DND-41 (cell line): ENCODE data around the gene FDPS.

Source experiments
- EZH2 ChIP-seq: IDR thresholded peaks from 3 replicates; pipeline ENCODE4 v1.6.1; 2012; ENCODE audit warnings: borderline replicate concordance, low read depth, mild to moderate bottlenecking, moderate library complexity, low read length, inconsistent platforms; ENCODE audit not compliant: severe bottlenecking
- TF ChIP-seq, protein P1 (sequence below): IDR thresholded peaks from 2 replicates; pipeline ENCODE4 v1.5.1; 2012; ENCODE audit warnings: borderline replicate concordance, low read length, moderate library complexity, mild to moderate bottlenecking; ENCODE audit not compliant: poor library complexity, severe bottlenecking; ENCODE audit errors: extremely low read depth

DNA sequence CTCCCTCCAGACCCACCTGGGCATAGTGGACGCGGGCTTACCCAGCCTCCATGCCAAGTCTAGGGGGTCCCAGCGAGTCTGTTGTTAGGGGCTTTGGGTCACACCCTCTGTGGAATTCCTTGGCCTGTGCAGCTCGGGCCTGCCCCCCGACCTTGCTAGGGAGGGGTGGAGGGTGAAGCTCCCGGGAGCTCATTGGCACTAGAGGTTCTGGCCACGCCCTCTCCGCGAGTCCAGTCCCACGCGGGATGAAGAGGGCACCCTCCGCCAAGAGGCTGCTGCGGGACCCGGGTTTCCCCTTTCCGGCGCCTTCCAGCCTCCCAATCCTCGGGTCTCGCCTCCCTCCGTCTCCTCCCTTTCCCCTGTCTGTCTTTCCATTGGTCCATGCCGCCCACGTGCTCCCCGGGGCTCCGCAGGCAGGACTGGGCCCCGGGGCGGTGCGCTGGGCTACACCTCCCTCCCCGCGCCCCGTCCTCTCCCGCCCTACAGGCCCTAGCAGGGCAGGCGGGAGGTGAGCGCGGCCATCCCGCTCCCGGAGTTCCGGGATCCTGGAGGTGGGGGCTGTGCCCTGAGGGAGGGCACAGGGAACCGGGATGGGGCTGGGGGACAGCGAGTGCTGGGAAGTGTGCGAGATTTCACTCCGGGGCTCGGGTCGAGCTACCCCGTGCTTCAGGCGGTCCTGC, 15.5 kb downstream of the FDPS start:
- TF ChIP-seq, protein P1, sequence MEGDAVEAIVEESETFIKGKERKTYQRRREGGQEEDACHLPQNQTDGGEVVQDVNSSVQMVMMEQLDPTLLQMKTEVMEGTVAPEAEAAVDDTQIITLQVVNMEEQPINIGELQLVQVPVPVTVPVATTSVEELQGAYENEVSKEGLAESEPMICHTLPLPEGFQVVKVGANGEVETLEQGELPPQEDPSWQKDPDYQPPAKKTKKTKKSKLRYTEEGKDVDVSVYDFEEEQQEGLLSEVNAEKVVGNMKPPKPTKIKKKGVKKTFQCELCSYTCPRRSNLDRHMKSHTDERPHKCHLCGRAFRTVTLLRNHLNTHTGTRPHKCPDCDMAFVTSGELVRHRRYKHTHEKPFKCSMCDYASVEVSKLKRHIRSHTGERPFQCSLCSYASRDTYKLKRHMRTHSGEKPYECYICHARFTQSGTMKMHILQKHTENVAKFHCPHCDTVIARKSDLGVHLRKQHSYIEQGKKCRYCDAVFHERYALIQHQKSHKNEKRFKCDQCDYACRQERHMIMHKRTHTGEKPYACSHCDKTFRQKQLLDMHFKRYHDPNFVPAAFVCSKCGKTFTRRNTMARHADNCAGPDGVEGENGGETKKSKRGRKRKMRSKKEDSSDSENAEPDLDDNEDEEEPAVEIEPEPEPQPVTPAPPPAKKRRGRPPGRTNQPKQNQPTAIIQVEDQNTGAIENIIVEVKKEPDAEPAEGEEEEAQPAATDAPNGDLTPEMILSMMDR = no peak
- no peak for TF ChIP-seq EZH2
